H1 (cell line): Measurements from ENCODE around the gene IPO13. TPM values are rescaled to one million over a fixed set of nuclear protein-coding genes. Genes with fewer than 3 reads are reported as not detected.

Source experiments
- BACH1 ChIP-seq: IDR thresholded peaks from 2 replicates; pipeline ENCODE4 v1.6.1; 2012; ENCODE audit warnings: low read length, improper control_type of control experiment
- BCL11A ChIP-seq, 2 experiments: IDR thresholded peaks; one replicate each; pipeline ENCODE4 v1.6.1; 2011; ENCODE audit warnings: low read depth in 2 of 2, low read length in 2 of 2, mild to moderate bottlenecking in 2 of 2
- BRCA1 ChIP-seq: IDR thresholded peaks from 2 replicates; pipeline ENCODE4 v1.6.1; 2012; ENCODE audit warnings: low read depth, low read length, improper control_type of control experiment
- CBX8 ChIP-seq: fragments of 300-800, 300-1000 bp; sonication (generic); IDR thresholded peaks from 2 replicates; pipeline ENCODE4 v1.7.1; 2016; ENCODE audit warnings: low read depth, low read length, borderline replicate concordance
- CHD2 ChIP-seq: IDR thresholded peaks from 2 replicates; pipeline ENCODE4 v1.6.1; 2012; ENCODE audit warnings: low read length, improper control_type of control experiment
- CTBP2 ChIP-seq: IDR thresholded peaks from 2 replicates; pipeline ENCODE4 v1.7.0; 2011; ENCODE audit warnings: borderline replicate concordance, mild to moderate bottlenecking, moderate library complexity, mixed read lengths, low read length; ENCODE audit not compliant: insufficient read depth, insufficient read length
- EGR1 ChIP-seq: IDR thresholded peaks from 2 replicates; pipeline ENCODE4 v1.6.1; 2011; ENCODE audit warnings: low read depth, low read length, borderline replicate concordance
- EP300 ChIP-seq, 2 experiments: IDR thresholded peaks; 1 replicate in 1 of 2; 2 replicates in 1 of 2; pipeline ENCODE4 v1.6.1; 2011 to 2012; ENCODE audit warnings: low read depth in 2 of 2, low read length in 2 of 2, mild to moderate bottlenecking in 2 of 2, borderline replicate concordance in 1 of 2, inconsistent platforms in 1 of 2, moderate library complexity in 1 of 2
- JUND ChIP-seq: IDR thresholded peaks from 2 replicates; pipeline ENCODE4 v1.6.1; 2011; ENCODE audit warnings: mild to moderate bottlenecking, improper control_type of control experiment, low read length
- KDM1A ChIP-seq: fragments of 200-600, 300-600 bp; sonication (generic); IDR thresholded peaks from 2 replicates; pipeline ENCODE4 v1.7.1; 2016; ENCODE audit warnings: mild to moderate bottlenecking, low read length, borderline replicate concordance
- MAFK ChIP-seq: IDR thresholded peaks from 2 replicates; pipeline ENCODE4 v1.6.1; 2012; ENCODE audit warnings: low read depth, mild to moderate bottlenecking, improper control_type of control experiment, low read length
- NANOG ChIP-seq: IDR thresholded peaks from 2 replicates; pipeline ENCODE4 v1.6.1; 2011; ENCODE audit warnings: low read length, low read depth, mild to moderate bottlenecking, inconsistent platforms; ENCODE audit not compliant: insufficient read depth, poor library complexity, severe bottlenecking
- SIN3A ChIP-seq, 2 experiments: IDR thresholded peaks in 1 of 2; conservative IDR thresholded peaks in 1 of 2; 2 replicates each; pipeline ENCODE4 v1.6.1; 2011 to 2012; ENCODE audit warnings: low read length in 2 of 2, improper control_type of control experiment in 1 of 2, low read depth in 1 of 2, mild to moderate bottlenecking in 1 of 2
- SRF ChIP-seq: IDR thresholded peaks from 2 replicates; pipeline ENCODE4 v1.6.1; 2011; ENCODE audit warnings: mild to moderate bottlenecking, low read depth, low read length, moderate library complexity
- TAF1 ChIP-seq: IDR thresholded peaks from 2 replicates; pipeline ENCODE4 v1.6.1; 2011; ENCODE audit warnings: mild to moderate bottlenecking, low read depth, low read length
- ZNF274 ChIP-seq: IDR thresholded peaks from 2 replicates; pipeline ENCODE4 v1.7.0; 2012; ENCODE audit warnings: low read length, borderline replicate concordance; ENCODE audit errors: extremely low read depth
- polyA plus RNA-seq, 7 experiments: library from polyadenylated mRNA; depleted of rRNA in 3 of 7; stranded (reverse) in 5 of 7; unstranded in 2 of 7; fragments of >200 nt in 5 of 7; fragments of 200-250 nt in 2 of 7; gene quantifications; 1 replicate in 5 of 7; 2 replicates in 1 of 7; 4 replicates in 1 of 7; pipeline versions ENCODE4 v1.2.1 to v1.2.3, GENCODE V29; 2011 to 2013; ENCODE audit warnings: missing spikeins in 2 of 7, mixed read lengths in 2 of 7
- total RNA-seq: library from RNA; stranded (reverse); fragmentation: NEBNext Ultra II Directional; extraction: Animal tissue kit (Norgen Biotek cat#: 25700); gene quantifications from 2 replicates; pipeline ENCODE4 v1.2.1, GENCODE V29; 2021
- TF ChIP-seq, protein P1 (sequence below): IDR thresholded peaks from 2 replicates; pipeline ENCODE4 v1.6.1; 2012; ENCODE audit warnings: inconsistent platforms
- TF ChIP-seq, protein P2 (sequence below): IDR thresholded peaks from 2 replicates; pipeline ENCODE4 v1.6.1; 2011; ENCODE audit warnings: low read length, improper control_type of control experiment
- TF ChIP-seq, protein P3 (sequence below): IDR thresholded peaks from 2 replicates; pipeline ENCODE4 v1.6.1; 2012; ENCODE audit warnings: low read length, inconsistent platforms
- TF ChIP-seq, protein P4 (sequence below): IDR thresholded peaks from 2 replicates; pipeline ENCODE4 v1.6.1; 2012; ENCODE audit warnings: inconsistent platforms

IPO13 gene
- total and polyA plus RNA-seq, 2 of the 8 experiments (the other 6 are each of a cell fraction or from before 2014, with no cell fraction given): 23.0 to 27.0 TPM

- TF ChIP-seq KDM1A (no peak), BACH1 (no peak), CHD2 (peak; percentile 64), BCL11A (IDR thresholded peaks at IDR 0.05; ENCODE audit: low read depth in 2 of 2, low read length in 2 of 2) (no peak), MAFK (no peak), EGR1 (no peak), SIN3A (conservative IDR thresholded peaks at IDR 0.05 in 1 of 2, IDR thresholded peaks at IDR 0.05 in 1 of 2; ENCODE audit: low read depth in 1 of 2, low read length in 2 of 2) (peak; percentile 97; a peak in 3 of 4 replicates), BRCA1 (no peak), CTBP2 (no peak), TAF1 (peak; percentile 47; the same call in 1 of the 2 replicates), SRF (no peak), CBX8 (no peak), JUND (no peak), NANOG (no peak), ZNF274 (no peak), EP300 (IDR thresholded peaks at IDR 0.05; ENCODE audit: borderline replicate concordance in 1 of 2, low read depth in 2 of 2, low read length in 2 of 2) (no peak)
- TF ChIP-seq, protein P1, sequence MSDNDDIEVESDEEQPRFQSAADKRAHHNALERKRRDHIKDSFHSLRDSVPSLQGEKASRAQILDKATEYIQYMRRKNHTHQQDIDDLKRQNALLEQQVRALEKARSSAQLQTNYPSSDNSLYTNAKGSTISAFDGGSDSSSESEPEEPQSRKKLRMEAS: peak; percentile 90
- TF ChIP-seq, protein P2, sequence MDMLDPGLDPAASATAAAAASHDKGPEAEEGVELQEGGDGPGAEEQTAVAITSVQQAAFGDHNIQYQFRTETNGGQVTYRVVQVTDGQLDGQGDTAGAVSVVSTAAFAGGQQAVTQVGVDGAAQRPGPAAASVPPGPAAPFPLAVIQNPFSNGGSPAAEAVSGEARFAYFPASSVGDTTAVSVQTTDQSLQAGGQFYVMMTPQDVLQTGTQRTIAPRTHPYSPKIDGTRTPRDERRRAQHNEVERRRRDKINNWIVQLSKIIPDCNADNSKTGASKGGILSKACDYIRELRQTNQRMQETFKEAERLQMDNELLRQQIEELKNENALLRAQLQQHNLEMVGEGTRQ: peak; percentile 25; the same call in 1 of the 2 replicates
- TF ChIP-seq, protein P3, sequence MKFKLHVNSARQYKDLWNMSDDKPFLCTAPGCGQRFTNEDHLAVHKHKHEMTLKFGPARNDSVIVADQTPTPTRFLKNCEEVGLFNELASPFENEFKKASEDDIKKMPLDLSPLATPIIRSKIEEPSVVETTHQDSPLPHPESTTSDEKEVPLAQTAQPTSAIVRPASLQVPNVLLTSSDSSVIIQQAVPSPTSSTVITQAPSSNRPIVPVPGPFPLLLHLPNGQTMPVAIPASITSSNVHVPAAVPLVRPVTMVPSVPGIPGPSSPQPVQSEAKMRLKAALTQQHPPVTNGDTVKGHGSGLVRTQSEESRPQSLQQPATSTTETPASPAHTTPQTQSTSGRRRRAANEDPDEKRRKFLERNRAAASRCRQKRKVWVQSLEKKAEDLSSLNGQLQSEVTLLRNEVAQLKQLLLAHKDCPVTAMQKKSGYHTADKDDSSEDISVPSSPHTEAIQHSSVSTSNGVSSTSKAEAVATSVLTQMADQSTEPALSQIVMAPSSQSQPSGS: no peak
- TF ChIP-seq, protein P4, sequence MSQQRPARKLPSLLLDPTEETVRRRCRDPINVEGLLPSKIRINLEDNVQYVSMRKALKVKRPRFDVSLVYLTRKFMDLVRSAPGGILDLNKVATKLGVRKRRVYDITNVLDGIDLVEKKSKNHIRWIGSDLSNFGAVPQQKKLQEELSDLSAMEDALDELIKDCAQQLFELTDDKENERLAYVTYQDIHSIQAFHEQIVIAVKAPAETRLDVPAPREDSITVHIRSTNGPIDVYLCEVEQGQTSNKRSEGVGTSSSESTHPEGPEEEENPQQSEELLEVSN: no peak
Measured at GRCh38 chr1:43969746-43970466, 23.2 kb downstream of the IPO13 start, which contains the start of gene DPH2 (continued).
